PFSK-1 (cell line): ENCODE results near the gene RAPGEF2.

Experiments used
- FOXP2 ChIP-seq: optimal IDR thresholded peaks from 2 replicates; pipeline ENCODE3; 2011; ENCODE audit warnings: borderline replicate concordance, control low read depth, inconsistent platforms; ENCODE audit not compliant: insufficient read depth; ENCODE audit errors: extremely low read length, extremely low read depth
- POLR2AphosphoS5 ChIP-seq: IDR thresholded peaks from 2 replicates; pipeline ENCODE4 v1.6.1; 2012; ENCODE audit warnings: low read depth, mild to moderate bottlenecking, control low read depth, low read length, moderate library complexity
- REST ChIP-seq, 2 experiments: IDR thresholded peaks; 2 replicates each; pipeline versions ENCODE4 v1.6.1 to v1.8.0; 2011 to 2012; ENCODE audit warnings: low read depth in 2 of 2, low read length in 2 of 2, control low read depth in 1 of 2, inconsistent platforms in 1 of 2, mild to moderate bottlenecking in 1 of 2, moderate library complexity in 1 of 2; ENCODE audit not compliant: insufficient read depth in 1 of 2
- SIN3A ChIP-seq: IDR thresholded peaks from 2 replicates; pipeline ENCODE4 v1.6.1; 2012; ENCODE audit warnings: mild to moderate bottlenecking, low read length, moderate library complexity, borderline replicate concordance; ENCODE audit not compliant: insufficient read depth
- TAF1 ChIP-seq: IDR thresholded peaks from 2 replicates; pipeline ENCODE4 v1.6.1; 2012; ENCODE audit warnings: low read length, control low read depth, borderline replicate concordance; ENCODE audit not compliant: insufficient read depth

Gene RAPGEF2

GRCh38 chr4:159065513-159066240 lies 37.2 kb upstream of the RAPGEF2 start:
- TF ChIP-seq SIN3A (no peak), POLR2AphosphoS5 (no peak), FOXP2 (no peak), REST (IDR thresholded peaks at IDR 0.05; ENCODE audit: insufficient read depth in 1 of 2, low read depth in 2 of 2, low read length in 2 of 2) (no peak), TAF1 (no peak)

- TF ChIP-seq TAF1 (no peak), REST (IDR thresholded peaks at IDR 0.05; ENCODE audit: insufficient read depth in 1 of 2, low read depth in 2 of 2, low read length in 2 of 2) (no peak), POLR2AphosphoS5 (no peak), SIN3A (no peak), FOXP2 (no peak)
Observed at GRCh38 chr4:159069922-159070321, 33.0 kb upstream of the RAPGEF2 start.

GRCh38 chr4:159070742-159071141 lies 32.1 kb upstream of the RAPGEF2 start:
- no peak for TF ChIP-seq REST (IDR thresholded peaks at IDR 0.05; ENCODE audit: insufficient read depth in 1 of 2, low read depth in 2 of 2, low read length in 2 of 2)
- no peak for TF ChIP-seq POLR2AphosphoS5
- no peak for TF ChIP-seq TAF1
- TF ChIP-seq SIN3A, result no peak
- no peak for TF ChIP-seq FOXP2

- no peak for TF ChIP-seq FOXP2
- TF ChIP-seq SIN3A, result no peak
- no peak for TF ChIP-seq TAF1
- TF ChIP-seq REST (IDR thresholded peaks at IDR 0.05; ENCODE audit: insufficient read depth in 1 of 2, low read depth in 2 of 2, low read length in 2 of 2), result no peak
Observed at GRCh38 chr4:159071178-159071968, 31.5 kb upstream of the RAPGEF2 start.
